CD4-positive, CD25-positive, alpha-beta regulatory T cell (primary cell): ENCODE results near the gene MCU. TPM values are rescaled to one million over a fixed set of nuclear protein-coding genes. Genes with fewer than 3 reads are reported as not detected.
A peak's percentile ranks its signal among the peaks of the same experiment; 100 is the strongest.

Source experiments
- ATAC-seq, 2 donors: fragments of 150-1000 bp; cut with Tn5 transposase; one replicate each; pipeline ENCODE4 v1.10.0; 2021; ENCODE audit warnings: low read depth in 2 of 2, moderate number of reproducible peaks in 2 of 2, moderate library complexity in 1 of 2
- DNase-seq, 3 donors: peaks; one replicate each; pipeline versions ENCODE4 v3.0.0 to v3.0.0-alpha.2; 2012 to 2022; ENCODE audit warnings: mixed read lengths in 1 of 3
- H3K27ac ChIP-seq: one replicate; pipeline ENCODE4 v1.7.0; 2013; ENCODE audit warnings: mild to moderate bottlenecking, low read length; ENCODE audit not compliant: insufficient read depth, poor library complexity, severe bottlenecking
- H3K27me3 ChIP-seq: one replicate; pipeline ENCODE4 v1.7.0; 2013; ENCODE audit warnings: low read length; ENCODE audit not compliant: control insufficient read depth, insufficient read depth
- H3K36me3 ChIP-seq: one replicate; pipeline ENCODE4 v1.7.0; 2013; ENCODE audit warnings: mild to moderate bottlenecking, low read length, moderate library complexity; ENCODE audit not compliant: control insufficient read depth, insufficient read depth
- H3K4me1 ChIP-seq: 2 replicates; pipeline ENCODE4 v1.7.0; 2013; ENCODE audit warnings: mild to moderate bottlenecking, low read length; ENCODE audit not compliant: insufficient read depth, control insufficient read depth, poor library complexity, severe bottlenecking
- H3K4me3 ChIP-seq: one replicate; pipeline ENCODE4 v1.7.0; 2013; ENCODE audit warnings: low read depth, mild to moderate bottlenecking, low read length, moderate library complexity
- H3K9me3 ChIP-seq, 2 experiments: 1 replicate in 1 of 2; 2 replicates in 1 of 2; pipeline ENCODE4 v1.7.0; 2013; ENCODE audit warnings: low read length in 2 of 2, mild to moderate bottlenecking in 1 of 2, moderate library complexity in 1 of 2; ENCODE audit not compliant: control insufficient read depth in 2 of 2
- H3K27ac Mint-ChIP-seq, 3 donors: one replicate each; pipeline ENCODE4 v1.8.0; 2020 to 2022; ENCODE audit warnings: mild to moderate bottlenecking in 3 of 3, mixed read lengths in 3 of 3, moderate library complexity in 2 of 3
- H3K27me3 Mint-ChIP-seq: one replicate; pipeline ENCODE4 v1.8.0; 2022; ENCODE audit warnings: mild to moderate bottlenecking, mixed read lengths
- H3K36me3 Mint-ChIP-seq: one replicate; pipeline ENCODE4 v1.8.0; 2020; ENCODE audit warnings: mixed read lengths
- H3K4me1 Mint-ChIP-seq, 4 donors: one replicate each; pipeline ENCODE4 v1.8.0; 2020 to 2022; ENCODE audit warnings: mixed read lengths in 4 of 4, mild to moderate bottlenecking in 1 of 4
- H3K4me3 Mint-ChIP-seq, 4 donors: one replicate each; pipeline ENCODE4 v1.8.0; 2020 to 2022; ENCODE audit warnings: mild to moderate bottlenecking in 4 of 4, mixed read lengths in 4 of 4, moderate library complexity in 3 of 4
- H3K9me3 Mint-ChIP-seq, 7 donors: one replicate each; pipeline ENCODE4 v1.8.0; 2020 to 2022; ENCODE audit warnings: mixed read lengths in 7 of 7, mild to moderate bottlenecking in 3 of 7, moderate library complexity in 2 of 7
- polyA plus RNA-seq, 4 donors: library from polyadenylated mRNA; unstranded; fragments of 300-500 nt; fragmentation: Illumina TruSeq; gene quantifications; one replicate each; pipeline ENCODE4 v1.2.3, GENCODE V29; 2021
- total RNA-seq: library from RNA; stranded (reverse); gene quantifications from one replicate; pipeline ENCODE4 v1.2.3, GENCODE V29; 2022

Gene MCU
- total and polyA plus RNA-seq, 5 donors from 2014 or later: 9.0 to 15.6 (median 11.9) TPM

- H3K27me3 Mint-ChIP-seq: no peaks in the 10 kb centered on the region
- DNase-seq (no peak), ATAC-seq (no peak)
- H3K9me3 Mint-ChIP-seq: no peaks in the 10 kb centered on the region
- peak overlapping the region in 1 of 3 donors; percentile 56 for H3K27ac Mint-ChIP-seq
- Histone ChIP-seq H3K27me3 (no peaks in the 10 kb centered on the region), H3K9me3 (no peaks in the 10 kb centered on the region), H3K36me3 (peaks cover 4% of the 10 kb centered on the region), H3K4me3 (no peak overlapping the region), H3K4me1 (no peaks in the 10 kb centered on the region), H3K27ac (no peak overlapping the region)
- H3K4me3 Mint-ChIP-seq: no peak overlapping the region
- peaks cover 5% of the 10 kb centered on the region for H3K36me3 Mint-ChIP-seq
- peaks cover 0 to 21% (median 17%) of the 10 kb centered on the region in 4 donors for H3K4me1 Mint-ChIP-seq
These were observed 93.5 kb downstream of the MCU start for GRCh38 chr10:72785409-72785808.

- Mint-ChIP-seq H3K27ac (no peak overlapping the region), H3K4me1 (peaks cover 6 to 18% (median 14%) of the 10 kb centered on the region in 4 donors), H3K27me3 (no peaks in the 10 kb centered on the region), H3K9me3 (no peaks in the 10 kb centered on the region), H3K4me3 (no peak overlapping the region), H3K36me3 (peaks cover 5% of the 10 kb centered on the region)
- ATAC-seq (no peak), DNase-seq (no peak)
- H3K27ac ChIP-seq: no peak overlapping the region
- H3K4me3 ChIP-seq: no peak overlapping the region
- no peaks in the 10 kb centered on the region for H3K4me1 ChIP-seq
- H3K36me3 ChIP-seq: peaks cover 7% of the 10 kb centered on the region
- H3K9me3 ChIP-seq: no peaks in the 10 kb centered on the region
- no peaks in the 10 kb centered on the region for H3K27me3 ChIP-seq
These were observed 98.5 kb downstream of the MCU start for GRCh38 chr10:72790216-72790990.

- no peak for ATAC-seq
- H3K4me3 Mint-ChIP-seq: no peak overlapping the region
These were observed 100.3 kb downstream of the MCU start for GRCh38 chr10:72792288-72792687.

GRCh38 chr10:72793752-72794151, 101.8 kb downstream of the MCU start:
- H3K4me3 ChIP-seq: no peak overlapping the region
- ATAC-seq: no peak
- Mint-ChIP-seq H3K27ac (no peak overlapping the region), H3K4me1 (peaks cover 6 to 16% (median 11%) of the 10 kb centered on the region in 4 donors), H3K36me3 (peaks cover 5% of the 10 kb centered on the region), H3K4me3 (no peak overlapping the region), H3K9me3 (no peaks in the 10 kb centered on the region), H3K27me3 (no peaks in the 10 kb centered on the region)
- DNase-seq: no peak
- no peak overlapping the region for H3K27ac ChIP-seq
- H3K9me3 ChIP-seq: no peaks in the 10 kb centered on the region
- H3K4me1 ChIP-seq: no peaks in the 10 kb centered on the region
- no peaks in the 10 kb centered on the region for H3K27me3 ChIP-seq
- H3K36me3 ChIP-seq: peaks cover 3% of the 10 kb centered on the region

More at GRCh38 chr10:72792288-72792687, 100.3 kb downstream of the MCU start:
- no peaks in the 10 kb centered on the region for H3K27me3 Mint-ChIP-seq
- no peaks in the 10 kb centered on the region for H3K9me3 Mint-ChIP-seq
- Histone ChIP-seq H3K27ac (no peak overlapping the region), H3K36me3 (peaks cover 7% of the 10 kb centered on the region), H3K27me3 (no peaks in the 10 kb centered on the region), H3K4me1 (no peaks in the 10 kb centered on the region), H3K4me3 (no peak overlapping the region), H3K9me3 (no peaks in the 10 kb centered on the region)
- no peak overlapping the region for H3K27ac Mint-ChIP-seq
- DNase-seq: no peak
- peaks cover 6 to 18% (median 14%) of the 10 kb centered on the region in 4 donors for H3K4me1 Mint-ChIP-seq
- peaks cover 5% of the 10 kb centered on the region for H3K36me3 Mint-ChIP-seq

GRCh38 chr10:72794260-72794659, 102.3 kb downstream of the MCU start:
- no peaks in the 10 kb centered on the region for H3K9me3 ChIP-seq
- ATAC-seq (no peak), DNase-seq (no peak)
- Mint-ChIP-seq H3K4me3 (no peak overlapping the region), H3K9me3 (no peaks in the 10 kb centered on the region), H3K27ac (peak overlapping the region in 1 of 3 donors; percentile 72), H3K27me3 (no peaks in the 10 kb centered on the region), H3K36me3 (peaks cover 5% of the 10 kb centered on the region), H3K4me1 (peaks cover 6 to 13% (median 7%) of the 10 kb centered on the region in 4 donors)
- no peaks in the 10 kb centered on the region for H3K27me3 ChIP-seq
- H3K4me3 ChIP-seq: no peak overlapping the region
- H3K36me3 ChIP-seq: peaks cover 3% of the 10 kb centered on the region
- no peak overlapping the region for H3K27ac ChIP-seq
- no peaks in the 10 kb centered on the region for H3K4me1 ChIP-seq

- Histone ChIP-seq H3K9me3 (no peaks in the 10 kb centered on the region), H3K36me3 (peaks cover 3% of the 10 kb centered on the region), H3K4me3 (no peak overlapping the region), H3K27ac (no peak overlapping the region), H3K4me1 (peaks cover 7% of the 10 kb centered on the region), H3K27me3 (no peaks in the 10 kb centered on the region)
- Mint-ChIP-seq H3K9me3 (no peaks in the 10 kb centered on the region), H3K4me1 (peaks cover 11 to 18% (median 15%) of the 10 kb centered on the region in 4 donors), H3K4me3 (no peak overlapping the region), H3K27ac (peak overlapping the region in 1 of 3 donors; percentile 72), H3K36me3 (no peaks in the 10 kb centered on the region), H3K27me3 (no peaks in the 10 kb centered on the region)
- no peak for ATAC-seq
- DNase-seq: no peak
These were observed 104.1 kb downstream of the MCU start for GRCh38 chr10:72796042-72796441.

GRCh38 chr10:72796538-72796937, 104.6 kb downstream of the MCU start:
- Mint-ChIP-seq H3K27me3 (no peaks in the 10 kb centered on the region), H3K4me3 (no peak overlapping the region), H3K27ac (no peak overlapping the region), H3K36me3 (no peaks in the 10 kb centered on the region), H3K4me1 (peaks cover 11 to 23% (median 20%) of the 10 kb centered on the region in 4 donors), H3K9me3 (no peaks in the 10 kb centered on the region)
- DNase-seq (no peak), ATAC-seq (no peak)
- Histone ChIP-seq H3K4me1 (peaks cover 12% of the 10 kb centered on the region), H3K27ac (no peak overlapping the region), H3K9me3 (no peaks in the 10 kb centered on the region), H3K27me3 (no peaks in the 10 kb centered on the region), H3K36me3 (peaks cover 3% of the 10 kb centered on the region), H3K4me3 (no peak overlapping the region)
